GM19193 (cell line): ENCODE measurements around the gene USP10.

Experiments used
- POLR2A ChIP-seq: IDR thresholded peaks from 4 replicates; pipeline ENCODE4 v1.6.1; 2011; ENCODE audit not compliant: insufficient read depth, insufficient read length; ENCODE audit errors: extremely low read depth

USP10 gene

DNA sequence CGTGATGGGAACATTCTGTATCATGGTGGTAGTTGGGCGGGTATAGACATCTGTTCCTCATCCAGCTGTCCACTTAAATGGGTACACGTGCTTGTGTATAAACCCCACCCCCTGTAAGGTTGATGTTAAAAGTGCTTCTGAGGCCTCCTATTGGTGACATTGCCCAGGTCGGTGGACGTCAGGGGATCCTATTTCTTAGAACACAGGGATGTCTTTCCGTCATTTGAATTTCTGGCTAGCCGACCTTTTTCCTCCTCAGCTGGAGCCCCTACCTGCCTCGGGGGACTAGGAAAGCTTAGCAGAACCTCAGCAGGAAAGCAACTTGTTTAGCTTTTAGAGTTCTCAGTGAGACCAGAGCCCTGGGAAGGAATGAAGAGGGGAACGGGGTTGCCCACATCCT lies 103.3 kb downstream of the USP10 start:
- TF ChIP-seq POLR2A: no peak

DNA sequence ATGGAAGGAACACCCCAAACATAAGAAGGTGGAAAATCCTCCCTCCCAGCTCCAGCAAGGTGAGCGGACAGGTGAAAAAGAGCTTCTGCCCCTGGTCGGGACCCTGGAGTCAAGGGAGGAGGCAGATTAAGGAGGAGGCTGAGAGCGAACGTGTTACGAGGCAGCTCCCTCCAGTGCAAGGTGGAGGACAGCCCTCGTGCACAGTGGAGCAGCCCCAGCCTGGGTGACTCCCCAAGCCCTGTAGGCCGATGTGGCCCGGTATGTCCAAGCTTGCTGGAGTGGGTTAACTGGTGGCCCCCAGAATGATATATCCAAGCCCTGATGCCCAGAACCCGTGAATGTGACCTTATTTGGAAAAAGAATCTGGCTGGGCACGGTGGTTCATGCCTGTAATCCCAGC lies 104.5 kb downstream of the USP10 start:
- no peak for TF ChIP-seq POLR2A

DNA sequence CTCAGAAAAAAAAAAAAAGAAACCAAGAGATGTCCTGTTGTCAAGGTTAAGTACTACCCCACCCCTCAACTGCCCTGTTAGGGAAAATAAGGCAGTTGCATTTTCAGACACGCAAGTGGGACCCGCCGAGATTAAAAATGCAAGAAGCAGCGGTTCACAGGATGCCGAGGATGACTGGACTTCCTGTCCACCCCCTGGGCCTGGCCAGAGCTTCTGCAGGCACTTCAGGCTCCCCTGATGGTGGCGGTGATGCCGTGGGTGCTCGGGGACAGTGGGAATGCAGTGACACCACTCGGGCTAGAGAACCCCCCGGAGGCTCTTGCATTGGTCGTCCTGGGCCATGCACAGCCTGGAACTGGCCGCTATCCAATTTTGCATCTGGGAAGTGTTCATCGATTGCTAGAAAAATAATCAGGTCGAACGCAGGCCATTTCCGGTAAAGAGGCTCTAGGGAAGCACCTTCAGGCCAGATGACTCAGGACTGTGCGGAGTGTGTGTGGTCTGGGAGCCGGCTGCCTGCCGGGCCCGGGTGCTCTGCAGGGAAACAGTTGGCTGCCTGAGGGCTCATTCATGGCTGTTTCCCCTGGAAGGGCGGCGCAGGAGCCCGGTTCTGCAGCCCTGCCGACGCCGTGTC lies 106.6 kb downstream of the USP10 start:
- no peak for TF ChIP-seq POLR2A

DNA sequence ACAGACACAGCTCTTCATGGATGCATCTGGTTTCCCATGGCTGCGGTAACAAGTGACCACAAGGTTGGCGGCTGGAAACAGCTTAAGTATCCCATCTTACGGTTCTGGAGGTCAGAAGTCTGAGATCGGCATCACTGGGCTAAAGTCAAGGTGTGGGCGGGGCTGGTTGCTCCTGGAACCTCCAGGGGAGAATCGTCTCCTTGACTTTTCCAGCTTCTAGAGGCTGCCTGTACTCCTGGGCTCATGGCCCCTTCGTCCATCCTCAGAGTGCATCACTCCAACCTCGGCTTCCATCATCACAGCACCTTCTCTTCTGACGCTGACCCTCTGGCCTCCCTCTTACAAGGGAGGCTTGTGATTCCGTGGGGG lies 107.1 kb downstream of the USP10 start:
- TF ChIP-seq POLR2A: no peak

DNA sequence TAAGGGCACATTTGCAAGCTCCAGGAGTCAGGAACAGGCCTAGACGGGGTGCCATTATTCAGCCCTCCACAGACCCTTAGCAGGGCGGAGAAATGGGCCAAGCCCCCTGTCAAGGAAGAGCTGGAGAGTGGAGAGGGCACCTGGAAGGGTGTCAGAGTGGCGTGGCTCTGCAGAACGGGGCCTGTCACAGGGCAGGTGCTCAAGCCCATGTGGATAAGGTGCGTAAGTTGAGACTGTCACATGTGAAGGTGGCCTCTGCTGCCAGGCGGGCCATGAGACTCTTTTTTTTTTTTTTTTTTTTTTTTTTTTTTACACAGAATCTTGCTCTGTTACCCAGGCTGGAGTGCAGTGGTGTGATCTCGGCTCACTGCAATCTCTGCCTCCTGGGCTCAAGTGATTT lies 108.0 kb downstream of the USP10 start:
- TF ChIP-seq POLR2A: no peak

DNA sequence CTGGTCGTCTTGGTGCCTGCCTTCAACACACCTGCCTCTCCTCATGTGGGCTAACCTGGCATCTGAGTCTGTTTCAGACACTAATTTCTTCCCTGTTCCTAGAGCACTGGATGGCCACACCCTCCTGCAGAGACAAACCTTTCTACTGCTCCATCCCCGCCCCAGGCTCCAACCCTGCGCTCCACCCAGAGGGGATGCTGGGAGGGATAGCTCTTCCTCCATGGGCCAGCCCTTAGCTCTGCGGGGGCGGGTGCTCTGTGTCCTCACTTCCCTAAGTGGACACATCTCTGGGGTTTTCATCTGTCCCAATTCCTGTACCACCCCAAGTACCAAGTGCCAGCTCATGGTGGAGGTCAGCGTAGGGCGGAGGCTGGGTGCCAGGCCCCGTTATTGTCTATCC lies 109.0 kb downstream of the USP10 start:
- TF ChIP-seq POLR2A: no peak

DNA sequence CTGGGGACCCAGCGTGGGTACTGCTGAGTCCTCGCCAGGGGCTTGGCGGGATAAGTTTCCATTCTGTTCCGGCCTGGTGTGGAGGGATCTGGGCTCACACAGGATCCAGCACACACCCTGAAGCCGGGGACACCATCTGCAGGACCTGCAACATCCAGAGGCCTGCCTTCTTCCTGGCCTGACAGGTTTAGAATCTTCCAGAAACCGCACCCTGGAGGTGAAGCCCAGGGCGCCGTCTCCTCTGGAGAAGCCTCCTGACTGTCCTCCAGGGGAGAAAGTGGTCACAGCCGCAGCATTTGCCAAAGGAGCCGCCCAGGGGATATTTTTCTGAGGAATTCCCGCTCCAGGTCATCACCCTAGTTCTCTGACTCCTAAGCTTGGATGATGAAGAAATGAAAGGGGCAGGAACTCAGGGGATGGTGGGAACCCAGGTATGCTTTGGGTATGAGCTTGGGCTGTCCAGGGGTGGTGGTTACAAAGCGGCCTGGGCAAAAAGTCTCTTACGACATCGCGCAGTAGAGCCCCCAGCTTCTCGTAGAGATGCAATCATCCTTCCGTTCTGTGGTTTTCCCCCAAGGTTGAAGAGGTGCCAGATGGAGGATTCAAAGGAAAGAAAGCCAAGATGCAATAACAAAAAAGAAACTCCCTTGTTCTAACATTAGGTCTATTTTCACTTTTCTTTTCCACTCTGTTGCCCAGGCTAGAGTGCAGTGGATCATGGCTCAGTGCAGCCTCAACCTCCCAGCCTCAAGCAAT lies 110.9 kb downstream of the USP10 start:
- no peak for TF ChIP-seq POLR2A

DNA sequence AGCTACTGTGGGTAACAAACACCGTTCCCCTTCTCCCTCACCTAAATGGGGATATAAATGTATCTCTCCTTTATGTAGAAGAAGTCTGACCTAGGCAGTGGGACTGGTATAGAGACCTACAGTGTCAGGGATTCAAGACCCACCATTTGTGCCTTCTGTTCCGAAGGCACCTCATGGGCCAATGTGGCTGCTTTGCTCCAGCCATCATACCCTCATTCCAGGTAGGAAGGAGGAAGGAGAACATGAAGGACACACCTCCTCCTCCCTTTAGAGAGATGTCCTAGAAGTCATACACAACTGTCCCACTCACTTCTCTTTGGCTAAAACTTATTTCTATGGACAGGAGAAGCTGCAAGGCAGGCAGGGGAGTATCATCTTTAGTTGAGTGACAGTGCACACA lies 111.7 kb downstream of the USP10 start:
- no peak for TF ChIP-seq POLR2A

DNA sequence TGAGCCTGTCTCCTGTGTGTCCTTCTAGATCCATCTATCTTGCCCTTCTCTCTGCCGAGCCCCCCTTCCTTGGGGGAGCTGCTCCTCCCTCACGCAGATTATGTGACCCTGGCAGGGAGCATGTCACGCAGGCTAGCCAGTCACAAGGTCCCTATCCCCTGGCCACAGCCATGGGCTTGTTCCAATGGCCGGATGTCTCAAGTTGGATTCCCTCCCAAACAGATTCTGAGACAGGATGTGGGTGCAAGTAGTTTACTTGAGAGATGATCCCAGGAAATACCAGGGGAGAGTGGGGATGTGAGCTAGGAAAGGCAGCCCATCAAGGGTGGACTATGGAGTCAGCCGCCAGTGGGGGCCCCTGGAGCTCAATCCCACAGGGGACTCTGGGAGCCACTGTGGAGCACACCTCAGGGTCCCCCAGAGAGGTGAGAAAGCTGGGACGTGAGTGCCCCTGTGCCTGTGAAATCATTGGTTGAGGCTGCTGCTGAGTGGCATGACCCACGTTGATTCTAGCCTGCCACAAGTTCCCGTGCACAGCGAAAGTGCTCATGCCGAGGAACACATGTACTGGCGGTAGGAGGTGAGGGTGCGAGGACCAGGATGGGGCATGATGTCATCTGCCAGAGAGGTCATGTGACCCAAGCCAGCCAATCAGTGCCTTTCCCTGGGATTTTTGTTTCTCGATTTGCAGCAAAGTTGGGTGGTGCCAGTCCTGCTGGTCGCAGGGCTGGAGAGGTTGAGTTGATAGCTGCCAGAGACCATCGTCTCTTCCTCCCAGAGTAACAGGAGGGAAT lies 113.5 kb downstream of the USP10 start:
- no peak for TF ChIP-seq POLR2A

DNA sequence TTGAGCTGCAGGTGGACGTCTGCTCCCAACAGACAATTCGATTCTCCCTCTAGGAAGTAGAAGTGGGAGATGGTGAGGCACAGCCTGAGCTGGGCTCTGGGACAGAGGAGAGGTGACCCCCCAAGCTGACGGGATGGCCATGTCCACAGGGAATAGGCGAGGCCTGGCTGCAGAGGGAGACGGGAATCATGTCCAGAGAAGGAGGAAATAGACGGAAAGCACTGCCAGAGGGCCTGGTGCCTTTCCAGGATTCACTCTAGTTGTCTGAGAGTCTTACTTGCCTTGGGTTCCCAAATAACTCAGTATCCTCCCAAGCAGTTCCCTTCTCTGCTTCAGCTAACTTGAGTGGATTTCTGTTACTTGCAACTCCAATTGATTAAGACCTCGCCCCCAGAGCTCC lies 115.7 kb downstream of the USP10 start:
- TF ChIP-seq POLR2A: no peak

DNA sequence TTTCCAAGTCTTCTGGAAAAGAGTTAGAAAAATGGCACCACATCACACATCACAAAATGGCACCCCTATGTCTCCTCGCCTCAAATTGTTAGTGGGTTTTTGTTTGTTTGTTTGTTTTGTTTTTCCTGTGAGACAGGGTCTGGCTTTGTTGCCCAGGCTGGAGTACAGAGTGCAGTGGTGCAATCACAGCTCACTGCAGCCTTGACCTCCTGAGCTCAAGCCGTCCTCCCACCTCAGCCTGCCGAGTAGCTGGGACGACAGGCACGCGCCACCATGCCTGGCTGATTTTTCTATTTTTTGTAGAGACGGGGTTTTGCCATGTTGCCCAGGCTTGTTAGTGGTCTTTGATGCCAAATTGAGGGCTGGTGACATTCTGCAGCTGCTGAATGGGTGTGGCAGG lies 116.2 kb downstream of the USP10 start:
- TF ChIP-seq POLR2A: no peak

DNA sequence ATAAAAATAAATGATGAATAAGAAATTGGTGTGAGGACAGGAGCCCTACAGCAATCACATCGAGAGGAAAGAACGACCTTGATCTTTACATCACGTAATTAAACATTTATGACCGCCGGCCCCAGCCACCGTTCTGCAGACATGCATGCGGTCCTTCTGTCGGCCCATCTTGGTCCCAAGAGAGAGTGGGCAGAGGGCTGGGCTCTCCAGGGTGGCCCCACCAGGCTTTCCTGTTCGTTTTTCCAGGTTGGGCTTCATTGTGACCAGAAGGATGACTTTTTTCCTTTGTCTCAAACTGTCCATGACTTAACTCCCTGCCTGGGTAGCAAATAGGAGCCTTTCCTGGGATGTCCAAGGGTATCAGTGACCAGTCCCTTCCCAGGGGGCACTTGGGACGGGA lies 116.7 kb downstream of the USP10 start:
- TF ChIP-seq POLR2A: no peak

DNA sequence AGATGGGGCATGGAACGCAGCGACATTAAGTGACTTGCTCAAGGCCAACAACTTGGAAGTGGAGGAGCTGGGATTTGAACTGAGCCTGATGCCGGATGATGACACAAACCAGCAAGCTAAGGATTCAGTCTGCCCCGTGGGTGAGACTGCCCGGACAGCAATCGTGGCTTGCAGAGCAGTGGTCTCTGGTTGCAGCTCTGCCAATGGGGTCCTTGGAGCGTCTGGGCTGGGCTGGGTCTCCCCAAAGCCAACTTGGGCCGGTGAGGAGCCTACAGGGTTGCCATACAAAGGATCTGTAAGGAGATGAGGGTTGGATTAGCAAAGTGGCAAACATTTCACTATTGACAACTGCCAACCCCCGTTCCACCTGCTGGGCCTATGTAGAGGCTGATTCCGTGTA lies 117.4 kb downstream of the USP10 start:
- no peak for TF ChIP-seq POLR2A

DNA sequence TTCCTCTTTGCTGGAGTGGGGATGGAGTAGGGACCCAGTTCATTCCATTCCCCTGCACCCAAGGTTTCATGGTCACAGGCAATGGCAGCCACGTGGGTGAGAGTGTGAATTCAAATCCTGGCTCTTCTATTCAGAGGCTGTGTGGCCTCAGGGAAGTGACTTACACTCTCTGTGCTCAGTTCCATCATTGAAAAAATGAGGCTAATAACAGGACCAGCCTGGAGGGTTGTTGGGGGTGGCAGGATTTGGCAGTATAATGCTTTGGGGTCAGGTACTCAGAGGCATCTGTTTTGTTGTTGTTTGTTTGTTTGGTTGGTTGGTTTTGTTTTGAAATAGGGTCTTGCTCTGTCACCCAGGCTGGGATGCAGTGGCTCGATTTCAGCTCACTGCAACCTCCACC lies 117.8 kb downstream of the USP10 start:
- TF ChIP-seq POLR2A: no peak

DNA sequence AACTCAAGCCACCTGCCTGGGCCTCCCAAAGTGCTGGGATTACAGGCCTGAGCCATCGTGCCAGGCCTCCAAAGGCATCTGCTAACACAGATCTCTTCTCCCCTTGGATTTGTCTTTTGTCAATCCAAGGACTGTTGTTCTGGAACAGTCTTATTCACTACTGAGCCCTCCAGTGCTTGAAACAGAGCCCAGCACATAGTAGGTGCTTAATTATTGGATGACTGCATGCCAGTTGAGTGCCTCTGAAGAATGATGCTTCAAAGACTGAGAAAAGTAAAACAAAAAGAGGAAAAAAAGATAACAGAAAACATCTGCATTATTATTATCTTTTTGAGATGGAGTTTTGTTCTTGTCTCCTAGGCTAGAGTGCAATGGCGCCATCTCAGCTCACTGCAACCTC lies 118.3 kb downstream of the USP10 start:
- no peak for TF ChIP-seq POLR2A

DNA sequence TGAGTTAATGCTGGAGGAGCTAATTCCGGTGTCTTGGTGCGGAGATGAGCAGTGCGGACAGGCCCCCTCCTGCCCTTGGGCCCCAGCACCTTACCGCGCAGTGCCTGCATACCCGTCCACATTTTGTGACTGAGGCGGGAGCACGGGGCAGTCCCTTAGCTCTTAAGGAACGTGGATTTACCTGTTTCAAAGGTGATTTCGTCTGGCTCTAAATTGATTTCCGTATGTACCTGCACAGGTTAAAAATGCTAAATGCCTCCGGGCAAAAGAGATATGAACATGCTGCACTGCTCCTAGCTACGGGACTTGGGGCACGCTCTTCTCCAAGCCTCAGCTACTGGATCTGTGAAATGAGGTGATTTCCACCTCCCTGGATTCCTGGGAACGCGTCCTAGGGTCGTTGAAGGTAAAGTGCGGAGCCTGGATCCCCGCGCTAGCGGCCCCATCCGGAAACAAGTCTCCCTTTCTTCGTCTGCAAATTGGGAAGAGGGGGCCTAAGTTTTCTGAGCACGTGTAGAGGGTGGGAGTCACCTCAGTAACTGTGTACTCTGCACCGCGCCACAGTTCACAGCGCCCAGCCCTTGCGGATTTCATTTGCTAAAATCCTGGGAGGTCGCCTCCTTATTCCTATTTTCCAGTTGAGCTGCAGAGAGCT lies 119.3 kb downstream of the USP10 start:
- no peak for TF ChIP-seq POLR2A

DNA sequence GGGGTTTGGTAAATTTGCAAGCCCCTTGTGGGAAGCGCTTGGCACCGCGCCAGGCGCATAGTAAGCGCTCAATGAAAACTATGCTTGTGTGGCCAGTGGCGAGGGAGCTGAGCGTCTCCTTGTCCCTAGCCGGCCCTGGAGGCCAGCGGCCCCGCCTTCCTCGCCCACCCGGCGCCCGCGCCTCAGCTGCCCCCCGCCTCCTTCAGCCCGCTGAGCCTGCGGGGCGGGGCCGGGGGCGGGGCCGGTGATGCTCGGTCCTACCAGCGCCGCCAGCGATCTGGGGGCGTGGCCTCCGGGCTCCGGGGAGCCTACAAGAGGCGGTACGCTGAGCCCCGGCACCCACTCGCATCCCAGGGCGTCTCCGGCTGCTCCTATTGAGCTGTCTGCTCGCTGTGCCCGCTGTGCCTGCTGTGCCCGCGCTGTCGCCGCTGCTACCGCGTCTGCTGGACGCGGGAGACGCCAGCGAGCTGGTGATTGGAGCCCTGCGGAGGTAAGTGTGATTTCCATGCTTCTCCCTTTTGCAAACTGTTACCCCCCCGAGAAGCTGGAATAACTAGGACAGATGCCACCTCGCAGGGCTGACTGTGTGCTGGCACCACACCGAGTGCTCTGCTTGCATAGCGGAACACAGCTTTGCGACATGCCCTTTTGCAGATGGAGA lies 120.0 kb downstream of the USP10 start, which contains the start of gene CRISPLD2:
TSS of gene CRISPLD2 (plus strand) at position 342 of the 661 bp plus-strand sequence. CDS start 18,511 bp downstream, outside the sequence.
- no peak for TF ChIP-seq POLR2A
